Naive thymus-derived CD4-positive, alpha-beta T cell (primary cell): ENCODE measurements around the gene GARNL3. TPM values are rescaled to one million over a fixed set of nuclear protein-coding genes. Genes with fewer than 3 reads are reported as not detected.

Experiments used
- ATAC-seq: fragments of 150-1000 bp; cut with Tn5 transposase; 2 replicates; pipeline ENCODE4 v1.10.0; 2021; ENCODE audit warnings: mild to moderate bottlenecking, moderate library complexity
- CTCF ChIA-PET: fragments of 350-600 bp; sonication (Branson Sonifier 250); formaldehyde crosslinking; loops from one replicate; lab custom pipeline; 2021; ENCODE audit warnings: antibody characterized with exemption; lab: Charles Lee
- POLR2A ChIA-PET: fragments of 350-600 bp; sonication (Branson Sonifier 250); formaldehyde crosslinking; loops from one replicate; lab custom pipeline; 2021; ENCODE audit warnings: antibody characterized with exemption, inconsistent platforms; lab: Charles Lee
- DNase-seq, 9 donors: peaks; one replicate each; pipeline versions ENCODE4 v3.0.0 to v3.0.0-alpha.2; 2020 to 2022; ENCODE audit warnings: mixed read lengths in 1 of 9
- H3K27ac ChIP-seq: one replicate; pipeline ENCODE4 v1.7.0; 2013; ENCODE audit warnings: mild to moderate bottlenecking, low read depth, low read length, moderate library complexity
- H3K27me3 ChIP-seq, 2 donors: one replicate each; pipeline ENCODE4 v1.7.0; 2013; ENCODE audit warnings: low read length in 2 of 2, mild to moderate bottlenecking in 2 of 2, moderate library complexity in 2 of 2; ENCODE audit not compliant: control insufficient read depth in 2 of 2, insufficient read depth in 2 of 2
- H3K36me3 ChIP-seq, 3 experiments: 1 replicate in 2 of 3; 2 replicates in 1 of 3; pipeline ENCODE4 v1.7.0; 2013; ENCODE audit warnings: low read length in 3 of 3, mild to moderate bottlenecking in 3 of 3, moderate library complexity in 1 of 3; ENCODE audit not compliant: insufficient read depth in 3 of 3, control insufficient read depth in 2 of 3
- H3K4me1 ChIP-seq, 2 donors: one replicate each; pipeline ENCODE4 v1.7.0; 2013; ENCODE audit warnings: low read length in 2 of 2, mild to moderate bottlenecking in 2 of 2, moderate library complexity in 1 of 2; ENCODE audit not compliant: control insufficient read depth in 2 of 2, insufficient read depth in 2 of 2
- H3K4me3 ChIP-seq: 2 replicates; pipeline ENCODE4 v1.7.0; 2013; ENCODE audit warnings: mild to moderate bottlenecking, low read length
- H3K9me3 ChIP-seq, 3 experiments: 1 replicate in 2 of 3; 2 replicates in 1 of 3; pipeline ENCODE4 v1.7.0; 2013; ENCODE audit warnings: low read length in 3 of 3; ENCODE audit not compliant: control insufficient read depth in 2 of 3
- H3K27ac Mint-ChIP-seq, 9 donors: one replicate each; pipeline ENCODE4 v1.8.0; 2020 to 2022; ENCODE audit warnings: mixed read lengths in 9 of 9, mild to moderate bottlenecking in 8 of 9, moderate library complexity in 5 of 9, inconsistent platforms in 2 of 9
- H3K27me3 Mint-ChIP-seq, 5 donors: one replicate each; pipeline ENCODE4 v1.8.0; 2021 to 2022; ENCODE audit warnings: mixed read lengths in 5 of 5, mild to moderate bottlenecking in 1 of 5
- H3K36me3 Mint-ChIP-seq, 5 donors: one replicate each; pipeline ENCODE4 v1.8.0; 2020 to 2022; ENCODE audit warnings: mixed read lengths in 5 of 5, mild to moderate bottlenecking in 3 of 5, inconsistent platforms in 1 of 5
- H3K4me1 Mint-ChIP-seq, 7 donors: one replicate each; pipeline ENCODE4 v1.8.0; 2020 to 2022; ENCODE audit warnings: mixed read lengths in 7 of 7, mild to moderate bottlenecking in 3 of 7, inconsistent platforms in 1 of 7
- H3K4me3 Mint-ChIP-seq, 10 donors: one replicate each; pipeline ENCODE4 v1.8.0; 2020 to 2022; ENCODE audit warnings: mild to moderate bottlenecking in 10 of 10, mixed read lengths in 10 of 10, moderate library complexity in 6 of 10, inconsistent platforms in 2 of 10
- H3K9me3 Mint-ChIP-seq, 11 donors: one replicate each; pipeline ENCODE4 v1.8.0; 2020 to 2022; ENCODE audit warnings: mixed read lengths in 11 of 11, mild to moderate bottlenecking in 4 of 11, inconsistent platforms in 1 of 11, moderate library complexity in 1 of 11
- intact Hi-C, 2 donors: fragments of 100-400 bp; cut with micrococcal nuclease; formaldehyde crosslinking; loops; one replicate each; pipeline ENCODE4 v1.15.1; 2023
- polyA plus RNA-seq, 2 donors: library from polyadenylated mRNA; unstranded; fragments of 300-500 nt; fragmentation: Illumina TruSeq; gene quantifications; one replicate each; pipeline ENCODE4 v1.2.3, GENCODE V29; 2021
- total RNA-seq, 6 experiments: library from RNA in 5 of 6; stranded (reverse) in 5 of 6; gene quantifications; 1 replicate in 5 of 6; 2 replicates in 1 of 6; pipeline ENCODE4 v1.2.3 and lab custom pipeline; 2021 to 2026

The GARNL3 gene
- total and polyA plus RNA-seq, 7 experiments from 2014 or later, result 0.85 to 4.1 (median 2.6) TPM; not detected in 1

DNA sequence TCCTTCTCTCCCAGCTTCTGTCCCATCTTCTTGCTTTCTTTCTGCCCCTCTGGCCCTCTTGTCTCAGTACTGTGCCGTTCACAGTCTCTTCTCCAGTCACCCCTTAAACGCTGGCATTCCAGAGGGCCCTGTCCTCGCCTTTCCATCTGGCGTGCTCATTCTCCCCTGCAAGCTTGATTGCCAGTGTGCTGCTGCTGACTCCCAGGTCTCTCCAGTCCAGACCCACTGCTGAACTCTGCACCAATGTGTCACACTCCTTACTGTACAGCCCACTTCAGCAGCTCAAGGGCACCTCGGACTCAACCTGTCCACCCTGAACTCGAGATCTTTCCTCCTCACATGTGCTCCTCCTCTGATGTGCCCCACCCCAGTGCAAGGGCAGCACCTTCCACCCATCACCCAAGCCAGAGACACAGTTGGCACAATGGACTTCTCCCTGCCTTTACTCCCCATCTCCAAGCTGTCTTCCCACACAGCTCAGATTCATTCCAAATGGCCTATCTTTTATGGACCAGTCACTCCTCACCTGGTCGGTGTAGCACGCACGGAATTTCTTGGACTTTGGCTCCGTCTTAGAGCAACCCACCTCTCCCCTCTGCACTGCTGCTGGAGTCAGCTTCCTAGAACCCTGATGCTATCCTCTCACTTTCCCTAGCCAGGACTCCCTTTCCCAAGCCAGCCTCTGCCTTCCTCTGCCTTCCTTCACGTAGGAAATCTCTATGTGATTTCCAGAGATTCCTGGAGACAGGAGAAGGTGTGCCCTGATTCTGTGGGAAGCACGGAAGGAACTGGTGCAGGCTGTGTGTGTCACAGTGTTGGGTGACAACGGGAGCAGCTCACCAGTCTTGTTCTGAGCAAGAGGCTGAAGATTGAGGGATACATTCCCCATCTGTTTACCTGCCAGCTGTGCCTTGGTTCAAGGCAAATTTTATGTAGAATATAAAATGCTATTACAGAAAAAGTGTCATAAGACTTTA, 106.4 kb downstream of the GARNL3 start:
- no peaks in the 10 kb centered on the region for H3K9me3 Mint-ChIP-seq
- H3K4me3 Mint-ChIP-seq, result no peak overlapping the region
- peaks cover 71 to 83% (median 76%) of the 10 kb centered on the region in 5 donors for H3K27me3 Mint-ChIP-seq
- intact Hi-C loops, result no loop called here
- no peak overlapping the region for H3K4me3 ChIP-seq
- ATAC-seq, result no peak
- H3K27ac ChIP-seq, result no peak overlapping the region
- POLR2A ChIA-PET, result no interaction called here
- H3K9me3 ChIP-seq, result no peaks in the 10 kb centered on the region
- no peaks in the 10 kb centered on the region for H3K4me1 ChIP-seq
- no peak overlapping the region for H3K27ac Mint-ChIP-seq
- peak in 1 of 9 donors; percentile 8 for DNase-seq
- no peaks in the 10 kb centered on the region for H3K36me3 ChIP-seq
- CTCF ChIA-PET, result no interaction called here
- H3K36me3 Mint-ChIP-seq, result no peaks in the 10 kb centered on the region
- no peaks in the 10 kb centered on the region for H3K4me1 Mint-ChIP-seq
- peaks cover 0 to 21% of the 10 kb centered on the region in 2 donors for H3K27me3 ChIP-seq

DNA sequence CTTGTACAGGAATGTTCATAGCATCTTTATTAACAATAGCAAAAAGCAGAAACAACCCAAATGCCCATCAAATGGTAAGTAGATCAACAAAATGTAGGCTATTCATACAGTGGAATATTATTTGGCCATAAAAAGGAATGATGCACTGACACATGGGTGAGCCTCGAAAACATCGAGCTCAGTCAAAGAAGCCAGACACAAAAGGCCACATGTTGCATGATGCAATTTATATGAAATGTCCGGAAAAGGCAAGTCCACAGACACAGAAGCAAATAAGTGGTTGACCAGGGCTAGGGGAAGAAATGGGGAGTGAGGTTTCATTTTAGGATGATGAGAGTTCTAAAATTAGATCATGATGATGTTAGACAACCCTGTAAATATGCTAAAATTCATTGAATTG, 115.9 kb downstream of the GARNL3 start:
- peaks cover 0 to 38% (median 14%) of the 10 kb centered on the region in 11 donors for H3K9me3 Mint-ChIP-seq
- H3K4me1 Mint-ChIP-seq, result peaks cover 0 to 10% (median 0%) of the 10 kb centered on the region in 7 donors
- Histone ChIP-seq H3K4me1 (no peaks in the 10 kb centered on the region), H3K36me3 (no peaks in the 10 kb centered on the region), H3K27ac (no peak overlapping the region), H3K27me3 (peaks cover 0 to 26% of the 10 kb centered on the region in 2 donors), H3K4me3 (no peak overlapping the region), H3K9me3 (peaks cover 0 to 20% (median 0%) of the 10 kb centered on the region in 3 experiments)
- peaks cover 68 to 89% (median 75%) of the 10 kb centered on the region in 5 donors for H3K27me3 Mint-ChIP-seq
- intact Hi-C loops, result no loop called here
- no peak overlapping the region for H3K4me3 Mint-ChIP-seq
- H3K27ac Mint-ChIP-seq, result peak overlapping the region in 1 of 9 donors; percentile 72
- ChIA-PET POLR2A (interaction anchor here (1.4 kb wide), 1 partner anchor 16 kb away, joined by 3 read pairs; the partner anchor contains the start of gene SLC2A8), CTCF (interaction anchor here (0.7 kb wide), 2 partner anchors 22 to 25 kb away, joined by 3 to 4 read pairs; no protein-coding TSS in a partner anchor)
- ATAC-seq (no peak), DNase-seq (no peak)
- H3K36me3 Mint-ChIP-seq, result peaks cover 0 to 4% (median 0%) of the 10 kb centered on the region in 5 donors

- no peak for DNase-seq
- Mint-ChIP-seq H3K9me3 (peaks cover 0 to 32% (median 16%) of the 10 kb centered on the region in 11 donors), H3K4me3 (no peak overlapping the region), H3K27ac (no peak overlapping the region), H3K4me1 (peaks cover 2 to 24% (median 10%) of the 10 kb centered on the region in 7 donors), H3K27me3 (peaks cover 74 to 89% (median 79%) of the 10 kb centered on the region in 5 donors), H3K36me3 (peaks cover 0 to 4% (median 0%) of the 10 kb centered on the region in 5 donors)
- Histone ChIP-seq H3K27me3 (peaks cover 0 to 39% of the 10 kb centered on the region in 2 donors), H3K27ac (no peak overlapping the region), H3K36me3 (no peaks in the 10 kb centered on the region), H3K9me3 (peaks cover 0 to 20% (median 0%) of the 10 kb centered on the region in 3 experiments), H3K4me1 (no peaks in the 10 kb centered on the region), H3K4me3 (no peak overlapping the region)
- no peak for ATAC-seq
- POLR2A ChIA-PET, result no interaction called here
- intact Hi-C loops, result no loop called here
- CTCF ChIA-PET, result no interaction called here
Measured at GRCh38 chr9:127382541-127382940, 118.0 kb downstream of the GARNL3 start.

- H3K27me3 ChIP-seq, result peaks cover 0 to 36% of the 10 kb centered on the region in 2 donors
- POLR2A ChIA-PET, result interaction anchor here (1.9 kb wide), 1 partner anchor 13 kb away, joined by 5 read pairs; the partner anchor contains the start of gene SLC2A8
Measured at GRCh38 chr9:127384016-127384730, 119.6 kb downstream of the GARNL3 start.

GRCh38 chr9:127384901-127385300, 120.3 kb downstream of the GARNL3 start:
- Mint-ChIP-seq H3K27ac (no peak overlapping the region), H3K4me1 (peaks cover 16 to 38% (median 28%) of the 10 kb centered on the region in 7 donors), H3K27me3 (peaks cover 69 to 77% (median 72%) of the 10 kb centered on the region in 5 donors), H3K36me3 (peaks cover 0 to 4% (median 0%) of the 10 kb centered on the region in 5 donors), H3K4me3 (no peak overlapping the region), H3K9me3 (peaks cover 0 to 10% (median 7%) of the 10 kb centered on the region in 11 donors)
- Histone ChIP-seq H3K4me3 (no peak overlapping the region), H3K27ac (no peak overlapping the region), H3K9me3 (peaks cover 0 to 6% (median 0%) of the 10 kb centered on the region in 3 experiments), H3K4me1 (peaks cover 13 to 20% of the 10 kb centered on the region in 2 donors), H3K27me3 (peaks cover 0 to 38% of the 10 kb centered on the region in 2 donors), H3K36me3 (no peaks in the 10 kb centered on the region)
- intact Hi-C loops, result loop anchor here (5.0 kb wide), 2 partner anchors 73 to 398 kb away; no protein-coding TSS in a partner anchor
- peak in 1 of 9 donors; percentile 11 for DNase-seq
- no peak for ATAC-seq
- CTCF ChIA-PET, result no interaction called here
- POLR2A ChIA-PET, result interaction anchor here (1.9 kb wide), 1 partner anchor 12 kb away, joined by 5 read pairs; the partner anchor contains the start of gene SLC2A8

More at GRCh38 chr9:127384016-127384730, 119.6 kb downstream of the GARNL3 start:
- ATAC-seq, result no peak
- H3K4me1 Mint-ChIP-seq, result peaks cover 16 to 37% (median 24%) of the 10 kb centered on the region in 7 donors
- peaks cover 13 to 15% of the 10 kb centered on the region in 2 donors for H3K4me1 ChIP-seq
- H3K9me3 ChIP-seq, result peaks cover 0 to 13% (median 0%) of the 10 kb centered on the region in 3 experiments
- no peak overlapping the region for H3K27ac Mint-ChIP-seq
- H3K9me3 Mint-ChIP-seq, result peaks cover 0 to 18% (median 12%) of the 10 kb centered on the region in 11 donors
- no peak overlapping the region for H3K27ac ChIP-seq
- H3K4me3 Mint-ChIP-seq, result no peak overlapping the region
- H3K27me3 Mint-ChIP-seq, result peaks cover 72 to 80% (median 78%) of the 10 kb centered on the region in 5 donors
- H3K36me3 Mint-ChIP-seq, result peaks cover 0 to 4% (median 0%) of the 10 kb centered on the region in 5 donors
- no peak overlapping the region for H3K4me3 ChIP-seq
- intact Hi-C loops, result no loop called here
- CTCF ChIA-PET, result no interaction called here
- no peaks in the 10 kb centered on the region for H3K36me3 ChIP-seq
- peak in 1 of 9 donors; percentile 20 for DNase-seq

GRCh38 chr9:127386249-127386648, 121.7 kb downstream of the GARNL3 start:
- Histone ChIP-seq H3K36me3 (no peaks in the 10 kb centered on the region), H3K4me1 (peaks cover 13 to 20% of the 10 kb centered on the region in 2 donors), H3K27ac (no peak overlapping the region), H3K9me3 (no peaks in the 10 kb centered on the region), H3K27me3 (peaks cover 6 to 35% of the 10 kb centered on the region in 2 donors), H3K4me3 (no peak overlapping the region)
- no peak for ATAC-seq
- peak in 1 of 9 donors; percentile 8 for DNase-seq
- ChIA-PET CTCF (no interaction called here), POLR2A (interaction anchor here (1.9 kb wide), 1 partner anchor 11 kb away, joined by 5 read pairs; the partner anchor contains the start of gene SLC2A8)
- no peak overlapping the region for H3K4me3 Mint-ChIP-seq
- no peaks in the 10 kb centered on the region for H3K36me3 Mint-ChIP-seq
- peaks cover 66 to 76% (median 72%) of the 10 kb centered on the region in 5 donors for H3K27me3 Mint-ChIP-seq
- intact Hi-C loops, result loop anchor here (5.0 kb wide), 2 partner anchors 74 to 399 kb away; no protein-coding TSS in a partner anchor
- H3K4me1 Mint-ChIP-seq, result peaks cover 20 to 38% (median 28%) of the 10 kb centered on the region in 7 donors
- H3K27ac Mint-ChIP-seq, result peak overlapping the region in 1 of 9 donors; percentile 14
- peaks cover 0 to 7% (median 0%) of the 10 kb centered on the region in 11 donors for H3K9me3 Mint-ChIP-seq
